GM03348 (cell line): Measurements from ENCODE around the gene COA8.
A peak's percentile ranks its signal among the peaks of the same experiment; 100 is the strongest.
"Not testable (repeated sequence)": the region's sequence is repeated elsewhere in the genome, so short reads cannot be mapped to it uniquely, and the experiment has no call there.

Source experiments
- DNase-seq: peaks from one replicate; pipeline ENCODE4 v3.0.0; 2012; ENCODE audit warnings: low spot score

COA8 gene

GRCh38 chr14:103562429-103563225 is at the start of gene COA8, which contains the start of gene BAG5:
Gene COA8 (plus strand): TSS chr14:103562960. CDS start chr14:103563002, 42 bp downstream.
Gene BAG5 (minus strand): TSS chr14:103562657. CDS start chr14:103561164, 1,493 bp downstream.
- DNase-seq: peak; percentile 94

GRCh38 chr14:103514596-103515421 is 48.0 kb upstream of the COA8 start:
- DNase-seq: no peak

GRCh38 chr14:103516426-103517173 is 46.2 kb upstream of the COA8 start:
- DNase-seq: no peak

GRCh38 chr14:103517174-103517566 is 45.6 kb upstream of the COA8 start:
- no peak for DNase-seq

- peak; percentile 52 for DNase-seq
Measured at GRCh38 chr14:103517721-103518421, 44.9 kb upstream of the COA8 start.

- DNase-seq: peak; percentile 88
Measured at GRCh38 chr14:103518422-103519042, 44.2 kb upstream of the COA8 start.

- DNase-seq: peak; percentile 63
Measured at GRCh38 chr14:103519043-103519836, 43.5 kb upstream of the COA8 start.

GRCh38 chr14:103519837-103520212 is 42.9 kb upstream of the COA8 start:
- no peak for DNase-seq

GRCh38 chr14:103520269-103520656 is 42.5 kb upstream of the COA8 start:
- no peak for DNase-seq

- DNase-seq: peak; percentile 89
Measured at GRCh38 chr14:103520657-103521437, 41.9 kb upstream of the COA8 start.

GRCh38 chr14:103521438-103521950 is 41.3 kb upstream of the COA8 start:
- DNase-seq: no peak

GRCh38 chr14:103521951-103522563 is 40.7 kb upstream of the COA8 start:
- DNase-seq: peak; percentile 26

- DNase-seq: peak; percentile 90
Measured at GRCh38 chr14:103522649-103523574, 39.8 kb upstream of the COA8 start, which contains the start of gene CKB. Gene CKB (minus strand): TSS chr14:103522830. CDS start chr14:103522493, 337 bp downstream.

- DNase-seq: no peak
Measured at GRCh38 chr14:103523575-103523954, 39.2 kb upstream of the COA8 start.

- DNase-seq: no peak
Measured at GRCh38 chr14:103524002-103524935, 38.5 kb upstream of the COA8 start.

GRCh38 chr14:103525430-103526246 is 37.1 kb upstream of the COA8 start:
- DNase-seq: not testable (repeated sequence)
